SK-N-MC (cell line): Measurements from ENCODE around the gene ST6GALNAC2.
A peak's percentile ranks its signal among the peaks of the same experiment; 100 is the strongest.
"Not testable (repeated sequence)": the region's sequence is repeated elsewhere in the genome, so short reads cannot be mapped to it uniquely, and the experiment has no call there.

Experiments
- DNase-seq: peaks from one replicate; pipeline ENCODE4 v3.0.0-alpha.2; 2011; ENCODE audit warnings: low read depth, low spot score
- H3K27ac ChIP-seq: fragments of 200-600 bp; sonication (generic); 2 replicates; pipeline ENCODE4 v1.5.1; 2016; ENCODE audit warnings: mixed run types
- H3K36me3 ChIP-seq: fragments of 200-600 bp; sonication (generic); 2 replicates; pipeline ENCODE4 v1.6.1; 2017; ENCODE audit warnings: antibody characterized with exemption, low read length, mixed read lengths; ENCODE audit not compliant: insufficient read depth
- H3K4me3 ChIP-seq: fragments of 200-600 bp; sonication (generic); 2 replicates; pipeline ENCODE4 v1.5.1; 2016
- H3K9ac ChIP-seq: fragments of 200-600 bp; sonication (generic); 2 replicates; pipeline ENCODE4 v1.8.0; 2017; ENCODE audit warnings: mixed run types, mixed read lengths; ENCODE audit not compliant: insufficient read length
- H3K9me3 ChIP-seq: fragments of 200-600 bp; sonication (generic); 2 replicates; pipeline ENCODE4 v1.6.1; 2017; ENCODE audit warnings: low read depth, mild to moderate bottlenecking, antibody characterized with exemption, low read length, moderate library complexity, mixed read lengths
- EZH2 ChIP-seq: fragments of 200-600 bp; sonication (generic); IDR thresholded peaks from one replicate; pipeline ENCODE4 v1.6.1; 2017; ENCODE audit warnings: antibody characterized with exemption
- FOXP2 ChIP-seq: optimal IDR thresholded peaks from 2 replicates; pipeline ENCODE3; 2011; ENCODE audit warnings: mild to moderate bottlenecking, moderate library complexity; ENCODE audit not compliant: insufficient read depth; ENCODE audit errors: extremely low read length, control extremely low read depth
- POLR2AphosphoS5 ChIP-seq: IDR thresholded peaks from 2 replicates; pipeline ENCODE4 v1.6.1; 2012; ENCODE audit warnings: mild to moderate bottlenecking, low read depth, low read length, borderline replicate concordance

The ST6GALNAC2 gene

DNA sequence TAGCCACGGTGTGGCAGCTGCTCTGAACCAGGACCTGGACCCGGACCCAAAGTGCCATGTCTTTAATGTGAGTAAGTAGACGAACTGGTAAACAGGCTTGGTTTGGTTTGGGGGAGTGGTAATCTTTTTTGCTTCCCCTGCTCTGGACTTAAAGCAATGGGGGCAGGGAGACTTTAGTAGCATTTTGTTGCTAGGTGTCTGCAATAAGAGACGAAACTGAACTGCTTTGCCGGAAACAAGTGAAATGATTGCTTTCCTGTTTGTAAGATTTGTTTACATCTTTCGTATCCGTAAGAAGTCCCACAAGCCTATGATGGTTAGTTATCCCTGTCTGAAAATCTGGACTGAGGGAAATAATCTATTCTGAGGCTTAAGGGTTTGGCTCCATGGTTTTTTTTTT is 24.3 kb downstream of the ST6GALNAC2 start:
- peak overlapping the region; percentile 1; the same call in 1 of the 2 replicates for H3K27ac ChIP-seq
- no peaks in the 10 kb centered on the region for H3K9me3 ChIP-seq
- peaks cover 68% of the 10 kb centered on the region for H3K36me3 ChIP-seq
- DNase-seq, result no peak
- peak overlapping the region; percentile 32 for H3K9ac ChIP-seq
- TF ChIP-seq EZH2, result no peak
- no peak for TF ChIP-seq POLR2AphosphoS5
- no peak for TF ChIP-seq FOXP2
- H3K4me3 ChIP-seq, result peak overlapping the region; percentile 92

DNA sequence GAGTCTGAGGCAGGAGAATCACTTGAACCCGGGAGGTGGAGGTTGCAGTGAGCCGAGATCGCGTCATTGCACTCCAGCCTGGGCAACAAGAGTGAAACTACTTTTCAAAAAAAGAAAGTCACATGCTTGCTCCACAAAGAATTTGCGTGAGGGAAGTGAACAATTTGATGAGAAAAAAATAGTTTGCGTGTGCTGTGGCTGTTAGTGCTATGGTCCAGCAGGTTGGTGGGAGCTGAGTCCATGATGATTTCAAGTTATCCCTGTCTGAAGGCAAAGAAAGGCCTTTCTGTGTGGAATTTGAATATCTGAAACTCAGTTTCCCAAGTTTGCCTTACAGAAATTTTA is 24.8 kb downstream of the ST6GALNAC2 start:
- DNase-seq, result no peak
- H3K27ac ChIP-seq, result peak overlapping the region; percentile 1; the same call in 1 of the 2 replicates

DNA sequence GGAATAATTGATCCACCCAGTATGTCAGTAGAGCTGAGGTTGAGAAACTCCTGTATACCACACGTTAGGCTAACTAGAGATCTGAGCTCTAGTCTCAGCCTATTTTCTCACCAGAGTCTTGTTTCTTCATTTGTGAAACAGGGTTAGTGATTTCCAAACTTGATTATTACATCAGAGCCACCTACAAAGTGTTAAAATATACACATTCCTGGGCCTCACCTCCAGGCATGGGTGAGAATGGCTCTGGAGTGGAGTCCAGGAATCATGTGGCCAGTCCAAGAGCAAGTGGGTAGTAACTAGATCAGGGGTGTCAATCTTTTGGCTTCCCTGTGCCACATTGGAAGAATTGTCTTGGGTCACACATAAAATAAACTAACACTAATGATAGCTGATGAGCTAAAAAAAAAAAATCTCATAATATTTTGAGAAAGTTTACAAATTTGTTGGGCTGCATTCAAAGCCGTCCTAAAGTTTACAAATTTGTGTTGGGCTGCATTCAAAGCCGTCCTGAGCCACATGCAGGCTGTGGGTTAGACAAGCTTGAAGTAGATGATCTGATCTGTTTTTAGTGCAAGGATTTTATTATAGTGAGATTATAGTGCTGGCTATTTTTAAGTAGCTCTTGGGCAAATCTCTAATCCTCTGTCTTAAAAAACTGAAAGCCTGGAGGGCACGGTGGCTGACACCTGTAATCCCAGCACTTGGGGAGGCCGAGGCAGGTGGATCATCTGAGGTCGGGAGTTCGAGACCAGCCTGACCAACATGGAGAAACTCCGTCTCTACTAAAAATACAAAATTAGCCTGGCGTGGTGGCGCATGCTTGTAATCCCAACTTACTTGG is 25.4 kb downstream of the ST6GALNAC2 start:
- Histone ChIP-seq H3K9ac (peak overlapping the region; percentile 27), H3K9me3 (no peaks in the 10 kb centered on the region), H3K36me3 (peaks cover 58% of the 10 kb centered on the region), H3K4me3 (peak overlapping the region; percentile 92), H3K27ac (peak overlapping the region; percentile 1; the same call in 1 of the 2 replicates)
- DNase-seq, result no peak
- TF ChIP-seq EZH2 (no peak), POLR2AphosphoS5 (no peak), FOXP2 (no peak)

More for the DNA sequence above, 24.8 kb downstream of the ST6GALNAC2 start:
- TF ChIP-seq FOXP2 (no peak), POLR2AphosphoS5 (no peak), EZH2 (no peak)
- Histone ChIP-seq H3K9ac (peak overlapping the region; percentile 14), H3K4me3 (peak overlapping the region; percentile 92), H3K9me3 (no peaks in the 10 kb centered on the region), H3K36me3 (peaks cover 64% of the 10 kb centered on the region)

- DNase-seq, H3K9me3 ChIP-seq: not testable (repeated sequence)
- Histone ChIP-seq H3K27ac (peak overlapping the region; percentile 1; the same call in 1 of the 2 replicates), H3K4me3 (peak overlapping the region; percentile 92), H3K36me3 (peaks cover 51% of the 10 kb centered on the region), H3K9ac (peak overlapping the region; percentile 99)
Measured at GRCh38 chr17:76559460-76559859, 26.2 kb downstream of the ST6GALNAC2 start.

- H3K27ac ChIP-seq, result peak overlapping the region; percentile 77
- no peak for DNase-seq
- peaks cover 48% of the 10 kb centered on the region for H3K36me3 ChIP-seq
- peak overlapping the region; percentile 99 for H3K9ac ChIP-seq
- H3K9me3 ChIP-seq, result no peaks in the 10 kb centered on the region
- peak overlapping the region; percentile 92 for H3K4me3 ChIP-seq
- TF ChIP-seq FOXP2, result no peak
- TF ChIP-seq EZH2, result no peak
- no peak; the same call in 1 of the 2 replicates for TF ChIP-seq POLR2AphosphoS5
Measured at GRCh38 chr17:76558198-76559095, 27.2 kb downstream of the ST6GALNAC2 start.

- Histone ChIP-seq H3K9me3 (no peaks in the 10 kb centered on the region), H3K9ac (peak overlapping the region; percentile 99), H3K4me3 (peak overlapping the region; percentile 92), H3K27ac (peak overlapping the region; percentile 77), H3K36me3 (peaks cover 43% of the 10 kb centered on the region)
- no peak for TF ChIP-seq FOXP2
- no peak for TF ChIP-seq EZH2
- TF ChIP-seq POLR2AphosphoS5, result peak; percentile 99
- DNase-seq, result peak; percentile 85
Measured at GRCh38 chr17:76557368-76558197, 28.1 kb downstream of the ST6GALNAC2 start.

GRCh38 chr17:76556765-76557367 is 28.8 kb downstream of the ST6GALNAC2 start:
- no peak for DNase-seq
- peak overlapping the region; percentile 70 for H3K27ac ChIP-seq
- H3K9ac ChIP-seq, result peak overlapping the region; percentile 99
- H3K9me3 ChIP-seq, result no peaks in the 10 kb centered on the region
- H3K36me3 ChIP-seq, result peaks cover 38% of the 10 kb centered on the region
- no peak for TF ChIP-seq FOXP2
- TF ChIP-seq POLR2AphosphoS5, result no peak
- TF ChIP-seq EZH2, result no peak
- peak overlapping the region; percentile 92 for H3K4me3 ChIP-seq

DNA sequence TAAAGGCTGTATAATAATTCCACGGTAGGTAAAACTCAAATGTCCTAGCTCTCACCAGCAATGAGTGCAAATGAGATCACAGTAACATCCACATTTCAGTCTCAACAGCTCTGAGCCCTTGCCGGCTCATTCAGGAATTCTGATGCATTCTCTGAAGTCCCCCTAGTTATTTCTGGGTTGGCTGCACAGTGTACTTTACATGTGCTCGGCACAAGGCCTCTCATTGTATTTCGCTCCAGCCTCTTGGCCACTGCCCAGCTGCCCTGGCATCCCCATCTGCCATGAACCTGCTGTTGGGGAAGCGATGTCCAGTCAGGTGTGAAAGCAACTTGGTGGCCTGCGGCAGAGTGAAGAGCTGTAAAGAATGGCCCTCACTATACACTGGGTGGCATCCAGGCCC is 31.5 kb downstream of the ST6GALNAC2 start:
- Histone ChIP-seq H3K9me3 (no peaks in the 10 kb centered on the region), H3K27ac (no peak overlapping the region), H3K9ac (no peak overlapping the region), H3K4me3 (no peak overlapping the region), H3K36me3 (peaks cover 10% of the 10 kb centered on the region)
- TF ChIP-seq POLR2AphosphoS5, result no peak
- TF ChIP-seq FOXP2, result no peak
- TF ChIP-seq EZH2, result no peak
- DNase-seq, result no peak
